GM19043 (cell line): ENCODE results near the gene POU3F1.
A peak's percentile ranks its signal among the peaks of the same experiment; 100 is the strongest.

Experiments used
- ATAC-seq: cut with Tn5 transposase; IDR thresholded peaks from one replicate; pipeline ENCODE4 v1.9.1; 2021; ENCODE audit warnings: low read depth; ENCODE audit not compliant: unreplicated experiment

The POU3F1 gene

GRCh38 chr1:38046333-38046883, at the start of gene POU3F1:
Gene POU3F1, minus strand, starts transcription at chr1:38046793. Its CDS starts 50 bp downstream, at chr1:38046743.
- ATAC-seq, result no peak

DNA sequence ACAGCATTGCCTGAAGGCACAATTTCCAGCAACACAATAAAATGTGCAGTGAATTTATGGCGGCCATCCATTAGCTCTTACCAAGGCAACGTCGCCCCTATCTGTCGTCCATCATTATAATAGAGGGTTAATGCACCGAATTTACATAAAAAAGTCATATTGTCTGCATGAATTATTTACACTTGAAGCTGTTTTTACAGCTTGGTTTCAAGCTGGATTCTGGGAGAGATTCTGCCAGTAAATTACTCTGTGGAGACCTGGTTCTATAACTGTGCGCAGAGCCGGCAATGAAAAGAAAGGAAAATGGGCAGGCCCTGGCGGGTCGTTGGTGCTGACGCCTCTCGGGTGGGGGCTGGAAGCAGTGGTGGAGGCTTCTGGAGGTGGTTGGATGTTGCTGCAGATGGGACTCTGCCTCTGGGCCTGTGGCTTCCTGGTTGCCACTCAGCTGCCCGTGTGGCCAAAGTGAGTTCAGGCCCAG, 48.9 kb upstream of the POU3F1 start:
- ATAC-seq, result no peak

GRCh38 chr1:38094711-38095290, 48.2 kb upstream of the POU3F1 start:
- ATAC-seq, result no peak

- peak; percentile 41 for ATAC-seq
Measured at GRCh38 chr1:38093569-38094520, 47.3 kb upstream of the POU3F1 start.

DNA sequence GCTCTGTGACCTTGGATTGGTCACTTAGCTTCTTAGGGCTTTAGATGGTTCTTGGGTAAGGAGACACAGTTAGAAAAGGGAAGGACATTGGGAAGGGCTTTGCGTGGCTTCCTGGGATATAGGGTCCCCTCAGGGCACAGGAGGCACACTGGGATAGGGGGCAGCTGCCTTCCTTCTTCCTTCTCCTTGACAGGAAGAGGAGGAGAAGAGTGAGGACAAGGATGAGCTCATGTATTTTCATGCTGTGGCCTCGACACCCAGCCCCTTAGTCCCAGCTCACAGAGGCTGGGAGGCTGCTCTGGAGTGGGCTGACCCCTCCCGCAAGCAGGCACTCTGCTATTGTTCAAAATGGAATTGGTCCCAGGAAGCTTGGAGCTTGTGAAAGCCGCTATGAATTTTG, 45.7 kb upstream of the POU3F1 start:
- no peak for ATAC-seq

DNA sequence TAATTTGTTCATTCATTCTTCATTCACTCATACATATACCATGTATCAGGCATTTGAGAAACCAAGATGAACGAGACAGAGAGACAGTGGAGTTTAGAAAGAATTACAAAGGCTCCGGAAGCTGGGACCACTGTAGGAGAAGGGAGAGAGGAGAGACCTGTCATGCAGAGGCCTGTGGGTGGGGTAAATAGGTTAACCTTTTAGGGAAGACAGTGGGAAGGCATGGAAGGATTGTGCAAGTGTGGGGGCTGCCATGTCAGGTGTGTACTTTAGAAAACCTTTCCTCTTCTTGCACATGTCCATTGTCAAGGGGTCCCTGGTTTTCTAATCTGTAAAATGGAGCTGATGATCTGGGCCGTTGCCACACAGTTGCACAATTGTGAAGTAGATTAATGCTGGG, 44.2 kb upstream of the POU3F1 start:
- ATAC-seq, result no peak

DNA sequence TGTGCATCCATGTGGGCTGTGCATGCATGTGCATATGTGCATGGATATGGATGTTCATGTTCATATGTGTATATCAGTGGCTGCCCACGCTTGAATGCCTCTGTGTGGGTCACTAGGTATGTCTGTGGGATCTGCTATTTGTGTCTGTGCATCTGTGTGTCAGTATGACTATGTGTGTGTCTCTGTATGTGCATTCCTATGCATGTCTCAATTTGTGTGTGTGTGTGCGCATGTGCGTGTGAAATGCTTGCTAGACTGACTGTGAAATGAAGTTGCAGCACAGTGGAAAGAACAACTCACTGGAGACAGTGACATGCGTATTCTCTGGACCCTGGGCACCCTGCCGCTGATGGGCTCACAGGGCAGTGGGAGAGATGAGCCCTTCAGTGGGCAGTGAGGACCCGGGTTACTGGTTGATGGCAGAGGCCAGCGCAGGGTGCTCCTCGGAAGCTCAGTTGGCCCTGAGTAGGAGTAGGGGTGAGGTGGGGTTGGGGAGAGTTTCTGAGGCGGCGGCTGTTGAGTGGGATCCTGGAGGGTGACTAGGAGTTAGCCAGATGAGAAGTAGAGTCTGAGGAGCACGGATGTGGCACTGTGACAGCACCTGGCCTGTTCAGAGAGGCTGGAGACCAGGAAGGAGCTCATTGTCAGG, 43.2 kb upstream of the POU3F1 start:
- no peak for ATAC-seq

- ATAC-seq, result no peak
Measured at GRCh38 chr1:38088791-38089190, 42.2 kb upstream of the POU3F1 start.

DNA sequence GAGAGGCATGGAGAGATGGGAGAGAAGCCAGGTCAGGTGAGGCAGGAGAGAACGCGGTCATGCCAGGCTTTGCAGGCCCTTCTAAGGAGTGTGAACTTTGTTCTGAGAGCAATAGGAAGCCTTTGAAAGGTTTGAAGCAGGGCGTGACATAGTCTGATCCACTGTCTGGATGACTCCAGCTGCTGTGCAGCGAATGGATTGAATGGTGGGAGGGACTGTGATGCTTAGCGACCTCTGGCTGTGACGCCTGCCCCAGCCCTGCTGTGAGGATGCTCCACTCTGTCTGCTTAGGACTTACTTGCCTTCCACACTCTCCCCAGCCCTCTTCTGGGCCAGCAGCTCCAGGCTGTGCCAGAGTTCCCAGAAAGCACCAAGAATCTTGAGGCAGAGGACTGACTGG, 41.8 kb upstream of the POU3F1 start:
- no peak for ATAC-seq

- no peak for ATAC-seq
Measured at GRCh38 chr1:38087676-38088075, 41.1 kb upstream of the POU3F1 start.

DNA sequence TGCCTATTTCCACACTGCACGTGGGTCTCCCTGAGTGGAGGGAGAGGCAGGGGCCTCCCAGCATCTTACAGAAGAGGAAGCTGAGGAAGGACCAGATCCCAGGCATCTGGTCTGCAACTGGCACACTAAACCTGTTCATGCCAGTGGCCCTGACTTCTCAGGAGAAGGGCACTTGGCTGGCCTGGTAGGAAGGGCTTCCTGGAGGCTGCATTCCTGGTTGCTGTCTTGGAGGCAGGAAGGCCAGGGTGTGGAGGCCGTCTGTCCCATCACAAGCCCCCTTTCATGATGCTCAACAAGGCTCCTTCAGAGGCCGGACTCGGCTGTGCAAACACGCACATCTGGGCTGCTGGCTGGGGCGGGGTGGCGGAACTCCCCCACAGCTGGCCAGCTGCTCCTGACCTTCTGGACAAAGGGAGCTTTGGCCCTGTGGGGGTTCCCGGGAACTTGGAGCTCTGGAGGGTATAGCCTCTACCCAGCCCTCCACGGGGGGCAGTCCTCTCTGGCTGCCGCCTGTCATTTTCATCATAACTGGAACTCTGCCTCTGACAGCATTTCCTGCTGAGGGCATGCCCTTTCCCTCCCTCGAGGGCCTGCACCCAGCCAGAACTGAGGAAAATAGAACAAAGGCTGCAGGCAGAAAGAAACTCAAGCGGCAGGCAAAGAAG, 39.2 kb upstream of the POU3F1 start:
- no peak for ATAC-seq

GRCh38 chr1:38084700-38085099, 38.1 kb upstream of the POU3F1 start:
- no peak for ATAC-seq

DNA sequence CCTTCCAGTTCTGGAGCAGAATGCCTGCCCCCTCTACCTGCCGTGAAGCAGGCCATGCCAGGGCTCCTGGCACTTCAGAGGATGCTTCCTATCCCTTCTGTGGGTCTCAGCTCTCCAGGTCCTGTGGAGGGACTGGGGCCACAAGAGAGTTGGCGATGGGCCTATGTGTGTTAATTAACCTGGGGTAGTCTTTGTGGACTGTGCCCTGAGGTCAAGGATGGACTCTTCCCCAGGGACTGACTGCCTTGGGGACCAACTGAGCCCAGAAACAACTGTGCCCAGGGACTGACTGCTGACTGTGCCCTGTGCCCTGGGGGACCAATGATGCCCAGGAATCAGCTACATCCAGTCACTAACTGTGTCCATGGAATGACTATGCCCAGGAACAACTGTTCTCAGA, 37.5 kb upstream of the POU3F1 start:
- no peak for ATAC-seq

DNA sequence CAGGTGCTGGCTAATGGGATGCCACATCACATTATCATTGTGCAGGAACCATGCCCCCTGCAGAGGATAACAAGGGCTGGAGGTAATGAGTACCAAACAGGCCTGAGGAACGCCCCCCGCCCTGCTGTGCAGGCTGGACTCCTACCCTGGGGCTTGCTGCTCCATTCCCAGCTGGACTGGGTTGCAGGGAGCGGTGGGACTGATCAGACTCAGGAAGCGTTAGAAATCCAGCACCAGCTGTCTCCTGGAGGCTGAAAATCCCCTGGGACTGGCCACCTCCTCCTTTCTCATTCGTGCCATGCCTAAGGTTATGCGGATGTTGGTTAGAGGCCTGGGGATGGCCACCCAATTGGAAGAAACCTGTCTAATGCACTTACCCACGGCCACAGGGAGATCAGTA, 36.9 kb upstream of the POU3F1 start:
- ATAC-seq, result no peak

GRCh38 chr1:38082769-38083263, 36.2 kb upstream of the POU3F1 start:
- no peak for ATAC-seq

DNA sequence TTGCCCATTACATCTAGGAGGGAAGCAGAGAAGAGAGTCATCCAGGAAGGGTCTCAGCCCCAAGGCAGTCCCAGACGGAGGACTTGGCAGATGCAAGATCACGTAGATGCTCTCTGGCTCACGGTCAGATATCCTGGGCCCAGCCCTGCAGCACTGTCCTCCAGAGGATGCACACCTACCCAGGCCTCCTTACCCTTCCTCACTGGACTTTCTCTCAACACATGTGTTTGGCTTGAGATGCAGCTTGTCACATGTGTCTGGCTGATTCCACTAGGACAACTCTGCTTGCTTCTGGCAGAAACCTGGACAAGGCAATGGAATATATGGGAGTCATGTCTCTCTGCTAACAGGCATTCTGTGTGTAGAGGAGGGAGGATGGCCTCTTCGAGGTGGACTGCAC, 32.4 kb upstream of the POU3F1 start:
- no peak for ATAC-seq

DNA sequence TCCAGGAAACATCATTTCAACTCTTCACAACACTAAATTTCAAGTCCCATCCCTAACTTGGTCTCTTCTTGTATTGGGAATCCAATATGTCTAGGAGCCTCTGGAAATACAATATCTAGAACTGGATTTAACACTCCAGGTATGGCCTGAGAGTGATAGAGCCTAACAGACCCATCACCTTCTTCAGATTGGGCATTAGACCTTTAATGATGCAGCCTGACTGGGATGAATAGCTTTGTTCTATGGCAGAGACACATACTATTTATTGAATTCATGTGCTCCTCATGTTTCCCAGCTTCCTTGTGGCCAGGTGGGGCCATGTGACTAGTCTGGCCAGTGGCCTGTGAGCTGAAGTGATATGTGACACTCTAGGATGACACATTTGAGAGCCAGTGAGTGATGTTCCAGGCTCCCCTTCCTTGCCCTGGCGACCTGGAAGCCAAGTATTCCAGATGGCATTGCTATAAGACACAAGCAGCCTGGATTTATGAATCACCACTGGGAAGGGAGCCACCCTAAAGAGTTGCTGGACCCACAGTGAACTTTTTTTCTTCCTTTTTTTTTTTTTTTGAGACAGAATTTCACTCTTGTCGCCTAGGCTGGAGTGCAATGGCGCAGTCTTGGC, 31.0 kb upstream of the POU3F1 start:
- no peak for ATAC-seq

DNA sequence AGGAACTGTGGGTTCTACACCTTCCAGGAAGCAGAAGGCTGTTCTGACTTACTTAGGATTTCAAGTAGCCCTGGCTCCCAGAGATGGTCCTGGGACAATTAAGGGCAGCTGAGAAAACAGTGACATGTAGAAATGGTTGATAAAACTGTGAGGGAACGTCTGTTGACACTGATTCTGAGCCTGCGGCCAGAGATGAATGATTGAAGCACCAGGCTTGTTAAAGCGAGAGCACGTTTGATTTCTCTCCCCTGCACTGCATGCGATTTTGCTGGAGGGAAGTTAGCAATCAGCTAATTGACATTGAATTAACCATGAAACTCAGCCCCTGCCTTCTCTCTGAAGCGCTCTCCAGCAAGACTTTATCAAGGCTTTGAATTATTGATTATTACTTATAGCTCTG, 29.9 kb upstream of the POU3F1 start:
- no peak for ATAC-seq

- no peak for ATAC-seq
Measured at GRCh38 chr1:38076038-38076437, 29.4 kb upstream of the POU3F1 start.

DNA sequence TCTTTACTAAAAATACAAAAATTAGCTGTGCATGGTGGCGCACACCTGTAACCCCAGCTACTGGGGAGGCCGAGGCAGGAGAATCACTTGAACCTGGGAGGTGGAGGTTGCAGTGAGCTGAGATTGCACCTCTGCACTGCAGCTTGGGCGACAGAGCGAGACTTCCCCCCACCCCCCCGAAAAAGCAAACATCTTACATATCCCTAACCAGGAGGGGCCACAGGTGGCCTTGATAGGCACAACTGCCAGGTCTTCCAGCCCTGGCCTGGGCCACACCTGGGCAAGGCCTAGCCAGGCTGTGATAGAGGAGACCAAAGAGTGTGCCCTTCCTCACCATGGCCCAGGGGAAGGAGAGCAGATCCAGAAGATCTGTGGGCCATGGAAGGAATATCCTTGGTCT, 28.6 kb upstream of the POU3F1 start:
- ATAC-seq, result no peak
